ENCODE results near the gene DIO3. TPM values are rescaled to one million over a fixed set of nuclear protein-coding genes. Genes with fewer than 3 reads are reported as not detected.

Gene DIO3
- total RNA-seq, 1 experiment from 2014 or later, result not detected

DNA sequence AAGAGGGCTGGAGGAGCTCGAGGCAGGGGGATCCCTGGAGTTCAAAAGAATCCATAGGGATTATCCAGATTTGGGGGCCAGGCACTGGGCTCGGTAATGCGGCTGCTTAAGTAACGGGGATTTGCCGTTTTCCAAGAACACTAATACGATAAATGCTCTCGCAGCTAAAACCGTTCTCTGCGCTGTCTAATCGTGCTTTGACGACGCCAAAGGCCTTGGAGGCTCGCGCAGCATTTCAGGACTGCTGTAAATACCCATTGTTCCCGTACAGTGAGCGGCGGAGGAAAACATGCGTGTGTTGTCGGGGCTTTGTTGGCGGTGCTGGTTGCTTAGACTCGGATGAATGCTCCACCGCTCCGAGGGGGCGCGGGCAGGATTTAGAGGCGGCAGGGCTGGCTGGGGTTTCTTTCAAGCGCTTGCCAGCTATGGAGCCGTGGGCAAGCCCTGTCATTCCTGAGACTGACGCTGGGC is 26.2 kb downstream of the DIO3 start:
- TF ChIP-seq, protein P1, sequence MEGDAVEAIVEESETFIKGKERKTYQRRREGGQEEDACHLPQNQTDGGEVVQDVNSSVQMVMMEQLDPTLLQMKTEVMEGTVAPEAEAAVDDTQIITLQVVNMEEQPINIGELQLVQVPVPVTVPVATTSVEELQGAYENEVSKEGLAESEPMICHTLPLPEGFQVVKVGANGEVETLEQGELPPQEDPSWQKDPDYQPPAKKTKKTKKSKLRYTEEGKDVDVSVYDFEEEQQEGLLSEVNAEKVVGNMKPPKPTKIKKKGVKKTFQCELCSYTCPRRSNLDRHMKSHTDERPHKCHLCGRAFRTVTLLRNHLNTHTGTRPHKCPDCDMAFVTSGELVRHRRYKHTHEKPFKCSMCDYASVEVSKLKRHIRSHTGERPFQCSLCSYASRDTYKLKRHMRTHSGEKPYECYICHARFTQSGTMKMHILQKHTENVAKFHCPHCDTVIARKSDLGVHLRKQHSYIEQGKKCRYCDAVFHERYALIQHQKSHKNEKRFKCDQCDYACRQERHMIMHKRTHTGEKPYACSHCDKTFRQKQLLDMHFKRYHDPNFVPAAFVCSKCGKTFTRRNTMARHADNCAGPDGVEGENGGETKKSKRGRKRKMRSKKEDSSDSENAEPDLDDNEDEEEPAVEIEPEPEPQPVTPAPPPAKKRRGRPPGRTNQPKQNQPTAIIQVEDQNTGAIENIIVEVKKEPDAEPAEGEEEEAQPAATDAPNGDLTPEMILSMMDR (conservative IDR thresholded peaks at IDR 0.05), result no peak
- Histone ChIP-seq H4K91ac (ENCODE audit: insufficient read length, low read depth, low read length) (no peak overlapping the region), H3K4me2 (ENCODE audit: insufficient read depth, insufficient read length, low read length) (no peak overlapping the region), H4K5ac (ENCODE audit: insufficient read length, low read depth, low read length) (no peak overlapping the region), H4K8ac (replicated peaks; ENCODE audit: insufficient read length, low read depth, low read length) (no peak overlapping the region), H3K79me1 (ENCODE audit: insufficient read depth, low read depth, low read length, poor library complexity, severe bottlenecking) (no peaks in the 10 kb centered on the region), H3K23me2 (ENCODE audit: insufficient read length, low read depth, low read length, poor library complexity, severe bottlenecking) (no peaks in the 10 kb centered on the region), H2AK5ac (ENCODE audit: insufficient read length, low read length) (no peak overlapping the region), H3K56ac (ENCODE audit: insufficient read length, low read depth, low read length) (no peak overlapping the region), H2BK120ac (ENCODE audit: low read depth, low read length, poor library complexity, severe bottlenecking) (no peak overlapping the region), H3K4ac (ENCODE audit: low read depth, low read length) (no peak overlapping the region), H3K79me2 (ENCODE audit: insufficient read depth, low read length) (no peaks in the 10 kb centered on the region), H3K9ac (ENCODE audit: extremely low read depth, insufficient read length, low read length) (no peak overlapping the region), H3K9me3 (ENCODE audit: control insufficient read depth, low read depth, low read length) (no peaks in the 10 kb centered on the region), H3K18ac (ENCODE audit: insufficient read length, low read depth, low read length) (no peak overlapping the region), H3T11ph (ENCODE audit: low read length) (no peak overlapping the region), H2AFZ (ENCODE audit: low read length) (no peak overlapping the region), H2BK20ac (ENCODE audit: low read depth, low read length, poor library complexity, severe bottlenecking) (no peak overlapping the region), H2BK15ac (ENCODE audit: low read depth, low read length) (no peak overlapping the region), H3K23ac (ENCODE audit: insufficient read length, low read depth, low read length) (no peak overlapping the region), H3K27me3 (ENCODE audit: insufficient read depth, low read length) (no peaks in the 10 kb centered on the region), H3K4me1 (ENCODE audit: insufficient read depth, low read length) (no peaks in the 10 kb centered on the region), H2BK5ac (ENCODE audit: insufficient read length, low read length) (no peak overlapping the region), H3K14ac (ENCODE audit: insufficient read depth, low read length) (no peak overlapping the region), H3K27ac (ENCODE audit: insufficient read length, low read depth, low read length) (no peak overlapping the region), H2BK12ac (ENCODE audit: insufficient read length, low read depth, low read length) (no peak overlapping the region), H4K20me1 (ENCODE audit: control insufficient read depth, insufficient read depth, insufficient read length) (peaks cover 3% of the 10 kb centered on the region)
- H3K4me1 Mint-ChIP-seq, result 0 out of 4 replicates have a peak, but pooled peaks cover 0 to 4% of the 10 kb centered on the region in 2 experiments
- no CpG with 5 or more reads among the region's 29 CpGs for WGBS (ENCODE audit: extremely low coverage, insufficient read length, low lambda C conversion rate)
- DNase-seq, result no peak
- peaks cover 21% of the 10 kb centered on the region for H3K27me3 Mint-ChIP-seq (ENCODE audit: low read depth)
- no peaks in the 10 kb centered on the region; a peak in 1 of 5 replicates for H3K9me3 Mint-ChIP-seq
- H3K27ac Mint-ChIP-seq, result no peak overlapping the region
- no peaks in the 10 kb centered on the region; a peak in 1 of 7 replicates for H3K36me3 Mint-ChIP-seq (ENCODE audit: insufficient read depth in 1 of 3, low read depth in 3 of 3)
- no peak overlapping the region for H3K4me3 Mint-ChIP-seq

All from H9 (cell line).